Right cardiac atrium (tissue), 5 donors: ENCODE data around the gene ATP10A. TPM values are rescaled to one million over a fixed set of nuclear protein-coding genes. Genes with fewer than 3 reads are reported as not detected.

Experiments used
- ATAC-seq, 2 donors: fragments of 200-7000 bp; cut with Tn5 transposase; one replicate each; pipeline versions ENCODE4 v1.8.0 to v1.9.1; 2020; ENCODE audit warnings: moderate library complexity in 2 of 2, mild to moderate bottlenecking in 1 of 2
- DNase-seq, 3 donors: peaks; one replicate each; pipeline ENCODE4 v3.0.0-alpha.2; 2020
- H3K27ac ChIP-seq: one replicate; pipeline ENCODE4 v1.5.1; 2013; ENCODE audit warnings: mild to moderate bottlenecking, low read length, control low read depth, moderate library complexity
- H3K27me3 ChIP-seq: one replicate; pipeline ENCODE4 v1.6.1; 2013; ENCODE audit not compliant: control insufficient read depth, insufficient read depth
- H3K4me1 ChIP-seq: one replicate; pipeline ENCODE4 v1.6.1; 2013; ENCODE audit warnings: low read length; ENCODE audit not compliant: control insufficient read depth, insufficient read depth
- H3K4me3 ChIP-seq: one replicate; pipeline ENCODE4 v1.5.1; 2013; ENCODE audit warnings: low read length, control low read depth
- H3K9me3 ChIP-seq: one replicate; pipeline ENCODE4 v1.6.1; 2013; ENCODE audit warnings: low read length; ENCODE audit not compliant: control insufficient read depth
- WGBS: extraction: QIAGEN DNeasy Blood & Tissue Kit; methylation state at CpG from one replicate; pipeline ENCODE4 v1.1.7; 2013; 5-methylcytosine and 5-hydroxymethylcytosine counted together
- intact Hi-C, 4 donors: fragments of 100-400 bp; cut with DNase I; formaldehyde crosslinking; loops; one replicate each; pipeline versions ENCODE4 v1.11.0 to v1.14.0; 2022 to 2023
- polyA plus RNA-seq: library from polyadenylated mRNA; stranded (reverse); fragments of 200-250 nt; gene quantifications from one replicate; pipeline ENCODE4 v1.2.3, GENCODE V29; 2013
- total RNA-seq, 4 donors: library from RNA; stranded (reverse); fragmentation: NEBNext Ultra II Directional; extraction: Animal tissue kit (Norgen Biotek cat#: 25700); gene quantifications; one replicate each; pipeline ENCODE4 v1.2.1, GENCODE V29; 2021
- donor health status: healthy with polysubstance abuse.
- donor health status: DM: no; HTN: yes; CAD: no.
- donor health status: DM: no; HTN: no; CAD: no.
- donor health status: DM: no; HTN: yes; CAD: no; lungs with severe emphysema.
- donor health status: DM: yes; HTN: yes; CAD: no.

Gene ATP10A
- total and polyA plus RNA-seq, 5 donors, result 0.95 to 3.0 (median 1.5) TPM

GRCh38 chr15:25801586-25802284 is 61.4 kb downstream of the ATP10A start:
- H3K4me3 ChIP-seq, result no peak overlapping the region
- H3K9me3 ChIP-seq, result no peaks in the 10 kb centered on the region
- 73% methylated on average over 24 of the region's 24 CpGs for WGBS
- peak in 1 of 2 donors; percentile 49 for ATAC-seq
- H3K4me1 ChIP-seq, result peaks cover 4% of the 10 kb centered on the region
- no peak overlapping the region for H3K27ac ChIP-seq
- peak in 1 of 3 donors; percentile 49 for DNase-seq
- H3K27me3 ChIP-seq, result no peaks in the 10 kb centered on the region
- intact Hi-C loops, result no loop called here

GRCh38 chr15:25800761-25801515 is 62.2 kb downstream of the ATP10A start:
- WGBS, result 91% methylated on average over 10 of the region's 10 CpGs

GRCh38 chr15:25799906-25800700 is 63.0 kb downstream of the ATP10A start:
- H3K27me3 ChIP-seq, result no peaks in the 10 kb centered on the region
- no peaks in the 10 kb centered on the region for H3K9me3 ChIP-seq
- H3K4me3 ChIP-seq, result no peak overlapping the region
- intact Hi-C loops, result loop anchor here in 1 of 4 donors (10.0 kb wide), 1 partner anchor 85 kb away; no protein-coding TSS in a partner anchor
- WGBS, result 67% methylated on average over 19 of the region's 19 CpGs
- H3K4me1 ChIP-seq, result peaks cover 4% of the 10 kb centered on the region
- no peak overlapping the region for H3K27ac ChIP-seq
- ATAC-seq (peak in 1 of 2 donors; percentile 17), DNase-seq (no peak)

More at GRCh38 chr15:25800761-25801515, 62.2 kb downstream of the ATP10A start:
- DNase-seq (no peak), ATAC-seq (no peak)
- intact Hi-C loops, result no loop called here
- Histone ChIP-seq H3K4me3 (no peak overlapping the region), H3K4me1 (peaks cover 4% of the 10 kb centered on the region), H3K27ac (no peak overlapping the region), H3K27me3 (no peaks in the 10 kb centered on the region), H3K9me3 (no peaks in the 10 kb centered on the region)

GRCh38 chr15:25797936-25798901 is 64.9 kb downstream of the ATP10A start:
- no peak overlapping the region for H3K4me3 ChIP-seq
- no peak overlapping the region for H3K27ac ChIP-seq
- ATAC-seq, result no peak
- DNase-seq, result peak in 1 of 3 donors; percentile 45
- H3K4me1 ChIP-seq, result peaks cover 4% of the 10 kb centered on the region
- H3K27me3 ChIP-seq, result no peaks in the 10 kb centered on the region
- H3K9me3 ChIP-seq, result no peaks in the 10 kb centered on the region
- 77% methylated on average over 25 of the region's 25 CpGs for WGBS
- intact Hi-C loops, result loop anchor here in 1 of 4 donors (10.0 kb wide), 1 partner anchor 87 kb away; no protein-coding TSS in a partner anchor

- Histone ChIP-seq H3K27ac (no peak overlapping the region), H3K27me3 (no peaks in the 10 kb centered on the region), H3K4me3 (no peak overlapping the region), H3K4me1 (peaks cover 4% of the 10 kb centered on the region), H3K9me3 (no peaks in the 10 kb centered on the region)
- ATAC-seq, result peak in 1 of 2 donors; percentile 31
- 53% methylated on average over 8 of the region's 8 CpGs for WGBS
- peak in 1 of 3 donors; percentile 46 for DNase-seq
- intact Hi-C loops, result loop anchor here in 1 of 4 donors (10.0 kb wide), 1 partner anchor 87 kb away; no protein-coding TSS in a partner anchor
Observed at GRCh38 chr15:25797511-25797935, 65.6 kb downstream of the ATP10A start.

- Histone ChIP-seq H3K4me1 (peaks cover 4% of the 10 kb centered on the region), H3K27ac (no peak overlapping the region), H3K4me3 (no peak overlapping the region), H3K9me3 (no peaks in the 10 kb centered on the region), H3K27me3 (no peaks in the 10 kb centered on the region)
- ATAC-seq, result no peak
- intact Hi-C loops, result loop anchor here in 1 of 4 donors (10.0 kb wide), 1 partner anchor 88 kb away; no protein-coding TSS in a partner anchor
- 80% methylated on average over 4 of the region's 4 CpGs for WGBS
- DNase-seq, result no peak
Observed at GRCh38 chr15:25797035-25797434, 66.1 kb downstream of the ATP10A start.

GRCh38 chr15:25796395-25796794 is 66.7 kb downstream of the ATP10A start:
- H3K4me3 ChIP-seq, result no peak overlapping the region
- no peaks in the 10 kb centered on the region for H3K27me3 ChIP-seq
- H3K9me3 ChIP-seq, result no peaks in the 10 kb centered on the region
- no peak overlapping the region for H3K27ac ChIP-seq
- intact Hi-C loops, result loop anchor here in 1 of 4 donors (10.0 kb wide), 1 partner anchor 88 kb away; no protein-coding TSS in a partner anchor
- H3K4me1 ChIP-seq, result peaks cover 4% of the 10 kb centered on the region
- DNase-seq (no peak), ATAC-seq (no peak)
- 86% methylated on average over 7 of the region's 7 CpGs for WGBS

- DNase-seq (no peak), ATAC-seq (no peak)
- peaks cover 4% of the 10 kb centered on the region for H3K4me1 ChIP-seq
- H3K9me3 ChIP-seq, result no peaks in the 10 kb centered on the region
- intact Hi-C loops, result loop anchor here in 1 of 4 donors (10.0 kb wide), 1 partner anchor 89 kb away; no protein-coding TSS in a partner anchor
- H3K27ac ChIP-seq, result no peak overlapping the region
- no peak overlapping the region for H3K4me3 ChIP-seq
- H3K27me3 ChIP-seq, result no peaks in the 10 kb centered on the region
- 53% methylated on average over 6 of the region's 6 CpGs for WGBS
Observed at GRCh38 chr15:25795712-25796111, 67.4 kb downstream of the ATP10A start.

- peaks cover 4% of the 10 kb centered on the region for H3K4me1 ChIP-seq
- no peak overlapping the region for H3K4me3 ChIP-seq
- 89% methylated on average over 9 of the region's 9 CpGs for WGBS
- H3K27ac ChIP-seq, result no peak overlapping the region
- H3K9me3 ChIP-seq, result no peaks in the 10 kb centered on the region
- DNase-seq (no peak), ATAC-seq (no peak)
- H3K27me3 ChIP-seq, result no peaks in the 10 kb centered on the region
- intact Hi-C loops, result loop anchor here in 1 of 4 donors (10.0 kb wide), 1 partner anchor 90 kb away; no protein-coding TSS in a partner anchor
Observed at GRCh38 chr15:25795061-25795460, 68.1 kb downstream of the ATP10A start.
